H9 (cell line): ENCODE data around the gene AMACR. TPM values are rescaled to one million over a fixed set of nuclear protein-coding genes. Genes with fewer than 3 reads are reported as not detected.

ENCODE experiments used
- DNase-seq: peaks from one replicate; pipeline ENCODE4 v3.0.0-alpha.2; 2017
- H2AFZ ChIP-seq: one replicate; pipeline ENCODE4 v1.6.1; 2013; ENCODE audit warnings: mild to moderate bottlenecking, low read length, control low read depth, moderate library complexity
- H2AK5ac ChIP-seq: 2 replicates; pipeline ENCODE4 v1.6.1; 2013; ENCODE audit warnings: low read length, control low read depth, mixed read lengths; ENCODE audit not compliant: insufficient read length
- H2BK120ac ChIP-seq: one replicate; pipeline ENCODE4 v1.6.1; 2013; ENCODE audit warnings: low read depth, mild to moderate bottlenecking, low read length, control low read depth, inconsistent platforms; ENCODE audit not compliant: poor library complexity, severe bottlenecking
- H2BK12ac ChIP-seq: 2 replicates; pipeline ENCODE4 v1.6.1; 2013; ENCODE audit warnings: low read length, control low read depth, mixed read lengths, low read depth; ENCODE audit not compliant: insufficient read length
- H2BK15ac ChIP-seq: 2 replicates; pipeline ENCODE4 v1.6.1; 2013; ENCODE audit warnings: low read depth, low read length, control low read depth
- H2BK20ac ChIP-seq: one replicate; pipeline ENCODE4 v1.6.1; 2013; ENCODE audit warnings: low read depth, mild to moderate bottlenecking, low read length, control low read depth, inconsistent platforms; ENCODE audit not compliant: poor library complexity, severe bottlenecking
- H2BK5ac ChIP-seq: 2 replicates; pipeline ENCODE4 v1.6.1; 2013; ENCODE audit warnings: low read length, control low read depth, mixed read lengths; ENCODE audit not compliant: insufficient read length
- H3K14ac ChIP-seq: 2 replicates; pipeline ENCODE4 v1.6.1; 2013; ENCODE audit warnings: low read length, control low read depth; ENCODE audit not compliant: insufficient read depth
- H3K18ac ChIP-seq: 2 replicates; pipeline ENCODE4 v1.6.1; 2013; ENCODE audit warnings: low read depth, mild to moderate bottlenecking, mixed read lengths, low read length, control low read depth; ENCODE audit not compliant: insufficient read length
- H3K23ac ChIP-seq: 2 replicates; pipeline ENCODE4 v1.6.1; 2013; ENCODE audit warnings: low read length, control low read depth, mixed read lengths, low read depth; ENCODE audit not compliant: insufficient read length
- H3K23me2 ChIP-seq: 2 replicates; pipeline ENCODE4 v1.6.1; 2013; ENCODE audit warnings: low read depth, mild to moderate bottlenecking, mixed read lengths, low read length, control low read depth; ENCODE audit not compliant: insufficient read length, poor library complexity, severe bottlenecking
- H3K27ac ChIP-seq: 2 replicates; pipeline ENCODE4 v1.5.1; 2013; ENCODE audit warnings: low read length, control low read depth, mixed read lengths, low read depth; ENCODE audit not compliant: insufficient read length
- H3K27me3 ChIP-seq: 2 replicates; pipeline ENCODE4 v1.6.1; 2013; ENCODE audit warnings: low read length, control low read depth, inconsistent platforms; ENCODE audit not compliant: insufficient read depth
- H3K4ac ChIP-seq: 2 replicates; pipeline ENCODE4 v1.6.1; 2013; ENCODE audit warnings: low read depth, mild to moderate bottlenecking, control low read depth, inconsistent platforms, low read length, moderate library complexity
- H3K4me1 ChIP-seq: 2 replicates; pipeline ENCODE4 v1.6.1; 2013; ENCODE audit warnings: low read length, control low read depth, inconsistent platforms; ENCODE audit not compliant: insufficient read depth
- H3K4me2 ChIP-seq: 2 replicates; pipeline ENCODE4 v1.6.1; 2013; ENCODE audit warnings: low read length, control low read depth, mixed read lengths; ENCODE audit not compliant: insufficient read length, insufficient read depth
- H3K56ac ChIP-seq: 2 replicates; pipeline ENCODE4 v1.6.1; 2013; ENCODE audit warnings: low read depth, mild to moderate bottlenecking, mixed read lengths, low read length, control low read depth; ENCODE audit not compliant: insufficient read length
- H3K79me1 ChIP-seq: 2 replicates; pipeline ENCODE4 v1.6.1; 2013; ENCODE audit warnings: low read depth, mild to moderate bottlenecking, moderate library complexity, low read length, control low read depth, inconsistent platforms; ENCODE audit not compliant: insufficient read depth, poor library complexity, severe bottlenecking
- H3K79me2 ChIP-seq: 2 replicates; pipeline ENCODE4 v1.6.1; 2013; ENCODE audit warnings: low read length, control low read depth, inconsistent platforms; ENCODE audit not compliant: insufficient read depth
- H3K9ac ChIP-seq: 2 replicates; pipeline ENCODE4 v1.6.1; 2013; ENCODE audit warnings: low read length, control low read depth, mixed read lengths; ENCODE audit not compliant: insufficient read length; ENCODE audit errors: extremely low read depth
- H3K9me3 ChIP-seq: one replicate; pipeline ENCODE4 v1.6.1; 2013; ENCODE audit warnings: low read depth, low read length, inconsistent platforms; ENCODE audit not compliant: control insufficient read depth
- H3T11ph ChIP-seq: one replicate; pipeline ENCODE4 v1.6.1; 2013; ENCODE audit warnings: mild to moderate bottlenecking, low read length, control low read depth, inconsistent platforms
- H4K20me1 ChIP-seq: one replicate; pipeline ENCODE4 v1.6.1; 2013; ENCODE audit not compliant: control insufficient read depth, insufficient read length, insufficient read depth
- H4K5ac ChIP-seq: 2 replicates; pipeline ENCODE4 v1.6.1; 2013; ENCODE audit warnings: low read depth, mild to moderate bottlenecking, mixed read lengths, low read length, control low read depth; ENCODE audit not compliant: insufficient read length
- H4K8ac ChIP-seq: replicated peaks from 2 replicates; pipeline ENCODE4 v1.6.1; 2013; ENCODE audit warnings: low read length, control low read depth, mixed read lengths, low read depth; ENCODE audit not compliant: insufficient read length
- H4K91ac ChIP-seq: 2 replicates; pipeline ENCODE4 v1.6.1; 2013; ENCODE audit warnings: low read depth, mild to moderate bottlenecking, moderate library complexity, mixed read lengths, low read length, control low read depth; ENCODE audit not compliant: insufficient read length
- H3K27ac Mint-ChIP-seq, 3 experiments: 2 replicates in 2 of 3; 3 replicates in 1 of 3; pipeline ENCODE4 v1.8.0; 2020 to 2021; ENCODE audit warnings: mixed read lengths in 3 of 3, mild to moderate bottlenecking in 1 of 3, moderate library complexity in 1 of 3
- H3K27me3 Mint-ChIP-seq: 2 replicates; pipeline ENCODE4 v1.8.0; 2021; ENCODE audit warnings: low read depth, mild to moderate bottlenecking, moderate library complexity, mixed read lengths
- H3K36me3 Mint-ChIP-seq, 3 experiments: 2 replicates in 2 of 3; 3 replicates in 1 of 3; pipeline ENCODE4 v1.8.0; 2020 to 2021; ENCODE audit warnings: low read depth in 3 of 3, mixed read lengths in 3 of 3; ENCODE audit not compliant: insufficient read depth in 1 of 3
- H3K4me1 Mint-ChIP-seq, 2 experiments: 2 replicates each; pipeline ENCODE4 v1.8.0; 2020; ENCODE audit warnings: mixed read lengths in 2 of 2
- H3K4me3 Mint-ChIP-seq, 2 experiments: 2 replicates in 1 of 2; 3 replicates in 1 of 2; pipeline ENCODE4 v1.8.0; 2020 to 2021; ENCODE audit warnings: mild to moderate bottlenecking in 2 of 2, mixed read lengths in 2 of 2, moderate library complexity in 1 of 2
- H3K9me3 Mint-ChIP-seq, 2 experiments: 2 replicates in 1 of 2; 3 replicates in 1 of 2; pipeline ENCODE4 v1.8.0; 2020; ENCODE audit warnings: mild to moderate bottlenecking in 2 of 2, mixed read lengths in 2 of 2, moderate library complexity in 1 of 2
- CTCF ChIP-seq: fragments of 200-600 bp; sonication (generic); conservative IDR thresholded peaks from 3 replicates; pipeline ENCODE4 v1.8.0; 2021; ENCODE audit warnings: antibody characterized with exemption, mild to moderate bottlenecking
- WGBS: extraction: QIAGEN DNeasy Blood & Tissue Kit; methylation state at CpG from one replicate; pipeline ENCODE4 v1.1.7; 2013; ENCODE audit warnings: missing lambda C conversion rate, low lambda C conversion rate, mixed read lengths; ENCODE audit not compliant: insufficient read length; ENCODE audit errors: extremely low coverage; 5-methylcytosine and 5-hydroxymethylcytosine counted together
- total RNA-seq: library from RNA; stranded (reverse); gene quantifications from 2 replicates; pipeline ENCODE4 v1.2.1, GENCODE V29; 2021

Gene AMACR
- total RNA-seq, 1 experiment from 2014 or later, result 9.7 TPM

- Histone ChIP-seq H2BK12ac (no peak overlapping the region), H4K91ac (no peak overlapping the region), H3K9ac (no peak overlapping the region), H2AFZ (no peak overlapping the region), H3K79me2 (no peaks in the 10 kb centered on the region), H3K14ac (no peak overlapping the region), H3K56ac (no peak overlapping the region), H3K23ac (no peak overlapping the region), H3K4ac (no peak overlapping the region), H2BK15ac (no peak overlapping the region), H3K79me1 (no peaks in the 10 kb centered on the region), H3K4me2 (no peak overlapping the region), H3K27ac (no peak overlapping the region), H2BK120ac (no peak overlapping the region), H4K5ac (no peak overlapping the region), H4K20me1 (no peaks in the 10 kb centered on the region), H2BK5ac (no peak overlapping the region), H2BK20ac (no peak overlapping the region), H3K27me3 (peaks cover 11% of the 10 kb centered on the region; the same call in 1 of the 2 replicates), H4K8ac (no peak overlapping the region), H3K4me1 (no peaks in the 10 kb centered on the region), H2AK5ac (no peak overlapping the region), H3K23me2 (peaks cover 10% of the 10 kb centered on the region), H3K18ac (no peak overlapping the region), H3T11ph (no peak overlapping the region), H3K9me3 (no peaks in the 10 kb centered on the region)
- no peak for TF ChIP-seq CTCF
- no peaks in the 10 kb centered on the region for H3K36me3 Mint-ChIP-seq
- H3K27ac Mint-ChIP-seq, result no peak overlapping the region
- H3K9me3 Mint-ChIP-seq, result no peaks in the 10 kb centered on the region
- H3K4me3 Mint-ChIP-seq, result peak overlapping the region; percentile 47 to 82; a peak in 3 of 5 replicates
- peaks cover 18 to 25% of the 10 kb centered on the region in 2 experiments for H3K4me1 Mint-ChIP-seq
- WGBS, result no CpG with 5 or more reads among the region's 54 CpGs
- DNase-seq, result no peak
- peaks cover 38% of the 10 kb centered on the region for H3K27me3 Mint-ChIP-seq
These were observed 70.7 kb downstream of the AMACR start for GRCh38 chr5:33937017-33937706.
